GM23338 (cell line): Measurements from ENCODE around the gene RNF182. TPM values are rescaled to one million over a fixed set of nuclear protein-coding genes. Genes with fewer than 3 reads are reported as not detected.

ENCODE experiments used
- ATAC-seq: fragments of 200-7000 bp; cut with Tn5 transposase; 3 replicates; pipeline ENCODE4 v1.9.1; 2020
- DNase-seq: peaks from one replicate; pipeline ENCODE4 v3.0.0-alpha.2; 2015; ENCODE audit warnings: low spot score
- H2AFZ ChIP-seq: fragments of 200-600 bp; sonication (generic); 2 replicates; pipeline ENCODE4 v1.8.0; 2016; ENCODE audit warnings: antibody characterized with exemption, mild to moderate bottlenecking, moderate library complexity
- H3F3A ChIP-seq: fragments of 200-600 bp; sonication (generic); replicated peaks from 2 replicates; pipeline ENCODE4 v1.8.0; 2017; ENCODE audit warnings: antibody characterized with exemption, mixed run types, low read depth
- H3K27ac ChIP-seq: fragments of 200-600 bp; sonication (generic); 2 replicates; pipeline ENCODE4 v1.6.1; 2016; ENCODE audit warnings: low read depth
- H3K27me3 ChIP-seq: fragments of 200-600 bp; sonication (generic); 2 replicates; pipeline ENCODE4 v1.8.0; 2016; ENCODE audit warnings: mild to moderate bottlenecking, mixed run types, moderate library complexity; ENCODE audit not compliant: insufficient read depth
- H3K36me3 ChIP-seq: fragments of 200-600 bp; sonication (generic); 2 replicates; pipeline ENCODE4 v1.8.0; 2016; ENCODE audit warnings: mild to moderate bottlenecking; ENCODE audit not compliant: insufficient read depth
- H3K4me1 ChIP-seq: fragments of 200-600 bp; sonication (generic); 2 replicates; pipeline ENCODE4 v1.8.0; 2016; ENCODE audit warnings: mild to moderate bottlenecking, moderate library complexity; ENCODE audit not compliant: insufficient read depth
- H3K4me2 ChIP-seq: fragments of 200-600 bp; sonication (generic); 2 replicates; pipeline ENCODE4 v1.7.1; 2017; ENCODE audit warnings: mixed run types
- H3K4me3 ChIP-seq: fragments of 200-600 bp; sonication (generic); 2 replicates; pipeline ENCODE4 v1.6.1; 2016; ENCODE audit warnings: mixed run types
- H3K79me2 ChIP-seq: fragments of 200-600 bp; sonication (generic); replicated peaks from 2 replicates; pipeline ENCODE4 v1.8.0; 2017; ENCODE audit warnings: mild to moderate bottlenecking; ENCODE audit not compliant: insufficient read depth
- H3K9me2 ChIP-seq: fragments of 200-600 bp; sonication (generic); 2 replicates; pipeline ENCODE4 v1.8.0; 2017; ENCODE audit not compliant: insufficient read depth
- H4K20me1 ChIP-seq: fragments of 200-600 bp; sonication (generic); replicated peaks from 2 replicates; pipeline ENCODE4 v1.8.0; 2017; ENCODE audit warnings: mild to moderate bottlenecking; ENCODE audit not compliant: insufficient read depth
- H3K27ac Mint-ChIP-seq: 2 replicates; pipeline ENCODE4 v1.8.0; 2020; ENCODE audit warnings: inconsistent platforms, mild to moderate bottlenecking, moderate library complexity, mixed read lengths
- H3K27me3 Mint-ChIP-seq: 3 replicates; pipeline ENCODE4 v1.8.0; 2022; ENCODE audit warnings: low read depth, mild to moderate bottlenecking, moderate library complexity, mixed read lengths, inconsistent platforms; ENCODE audit not compliant: insufficient read depth, poor library complexity
- H3K36me3 Mint-ChIP-seq: 3 replicates; pipeline ENCODE4 v1.8.0; 2021; ENCODE audit warnings: low read depth, mild to moderate bottlenecking, inconsistent platforms, moderate library complexity, mixed read lengths
- H3K4me1 Mint-ChIP-seq: 3 replicates; pipeline ENCODE4 v1.8.0; 2020; ENCODE audit warnings: mild to moderate bottlenecking, inconsistent platforms, mixed read lengths
- H3K4me3 Mint-ChIP-seq: 3 replicates; pipeline ENCODE4 v1.8.0; 2021; ENCODE audit warnings: moderate library complexity, mild to moderate bottlenecking, inconsistent platforms, mixed read lengths
- H3K9me3 Mint-ChIP-seq: 3 replicates; pipeline ENCODE4 v1.8.0; 2020; ENCODE audit warnings: moderate library complexity, mild to moderate bottlenecking, inconsistent platforms, mixed read lengths
- CREB1 ChIP-seq: fragments of 250-450 bp; sonication (Bioruptor Pico); IDR thresholded peaks from 2 replicates; pipeline ENCODE4 v1.5.0; 2020; ENCODE audit warnings: low read depth, mild to moderate bottlenecking, moderate library complexity
- EZH2 ChIP-seq: fragments of 200-600 bp; sonication (generic); IDR thresholded peaks from one replicate; pipeline ENCODE4 v1.8.0; 2017; ENCODE audit warnings: antibody characterized with exemption, mild to moderate bottlenecking, low read depth; ENCODE audit not compliant: unreplicated experiment
- NANOG ChIP-seq: IDR thresholded peaks from 2 replicates; pipeline ENCODE4 v1.6.1; 2016; ENCODE audit warnings: antibody characterized with exemption, borderline replicate concordance
- STAT1 ChIP-seq: IDR thresholded peaks from one replicate; pipeline ENCODE4 v1.6.1; 2016; ENCODE audit warnings: antibody characterized with exemption; ENCODE audit not compliant: unreplicated experiment
- polyA plus RNA-seq: library from polyadenylated mRNA; unstranded; fragments of >200 nt; fragmentation: Nextera tagmentation; extraction: Ambion mirVana; gene quantifications from 2 replicates; pipeline ENCODE4 v1.2.1, GENCODE V29; 2016
- total RNA-seq: library from RNA; depleted of rRNA; stranded (reverse); fragments of >200 nt; shearing (Covaris generic); gene quantifications from 2 replicates; pipeline ENCODE4 v1.2.3, GENCODE V29; 2014
- TF ChIP-seq, protein P1 (sequence below): IDR thresholded peaks from 2 replicates; pipeline ENCODE4 v1.6.1; 2016; ENCODE audit warnings: antibody characterized with exemption
- TF ChIP-seq, protein P2 (sequence below): IDR thresholded peaks from one replicate; pipeline ENCODE4 v1.6.1; 2018; ENCODE audit warnings: antibody characterized with exemption; ENCODE audit not compliant: unreplicated experiment
- TF ChIP-seq, protein P3 (sequence below): fragments of 250-450 bp; sonication (Bioruptor Pico); IDR thresholded peaks from 2 replicates; pipeline ENCODE4 v1.5.0; 2020; ENCODE audit warnings: mild to moderate bottlenecking, moderate library complexity

Gene RNF182
- total and polyA plus RNA-seq, 2 experiments from 2014 or later = 3.2 to 9.8 TPM

DNA sequence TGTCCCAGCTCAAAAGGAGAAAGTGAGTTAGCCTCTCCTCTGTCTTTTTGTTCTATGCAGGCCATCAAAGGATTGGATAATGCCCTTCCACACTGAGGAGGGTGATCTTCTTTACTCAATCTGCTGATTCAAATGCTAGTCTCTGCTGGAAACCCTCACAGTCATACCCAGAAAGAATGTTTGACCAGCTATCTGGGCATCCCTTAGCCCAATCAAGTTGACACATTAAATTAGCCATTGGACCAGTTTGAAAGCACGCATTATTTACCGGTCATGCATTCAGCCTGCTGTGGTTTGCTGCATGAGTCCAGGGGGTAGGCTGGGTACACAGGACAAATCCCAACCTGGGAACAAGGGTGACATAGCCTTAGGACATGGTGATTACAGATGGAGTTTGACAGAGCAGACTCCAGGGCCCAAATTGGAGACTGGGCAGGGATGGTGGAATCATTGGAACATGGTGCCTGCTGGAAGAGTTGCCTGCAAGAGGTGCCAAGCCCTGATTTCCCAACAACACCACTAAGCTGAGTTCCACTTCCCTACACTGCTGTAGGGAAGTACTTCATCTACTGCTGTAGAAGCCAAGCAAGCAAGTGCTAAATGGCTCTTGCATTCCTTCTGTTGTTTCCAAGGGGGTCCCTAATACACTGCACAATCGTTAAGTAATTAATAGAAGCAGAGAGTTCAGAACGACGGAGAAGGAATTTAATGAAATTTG lies 87.7 kb downstream of the RNF182 start:
- no peak overlapping the region for H3K4me3 ChIP-seq
- no peak for ATAC-seq

More for the DNA sequence above, 87.7 kb downstream of the RNF182 start:
- peaks cover 8% of the 10 kb centered on the region for H3K9me3 Mint-ChIP-seq
- H3K4me1 ChIP-seq = peaks cover 19% of the 10 kb centered on the region
- no peak overlapping the region for H3K27ac Mint-ChIP-seq
- no peak overlapping the region for H3K4me2 ChIP-seq
- no peaks in the 10 kb centered on the region for H3K9me2 ChIP-seq
- H3K27ac ChIP-seq = no peak overlapping the region
- no peaks in the 10 kb centered on the region for H3K27me3 ChIP-seq
- 0 out of 2 replicates have a peak, but pooled peaks cover 2% of the 10 kb centered on the region for H3F3A ChIP-seq
- no peaks in the 10 kb centered on the region for H4K20me1 ChIP-seq
- no peak overlapping the region for H3K4me3 Mint-ChIP-seq
- DNase-seq = no peak
- TF ChIP-seq CREB1 = no peak
- TF ChIP-seq, protein P1, sequence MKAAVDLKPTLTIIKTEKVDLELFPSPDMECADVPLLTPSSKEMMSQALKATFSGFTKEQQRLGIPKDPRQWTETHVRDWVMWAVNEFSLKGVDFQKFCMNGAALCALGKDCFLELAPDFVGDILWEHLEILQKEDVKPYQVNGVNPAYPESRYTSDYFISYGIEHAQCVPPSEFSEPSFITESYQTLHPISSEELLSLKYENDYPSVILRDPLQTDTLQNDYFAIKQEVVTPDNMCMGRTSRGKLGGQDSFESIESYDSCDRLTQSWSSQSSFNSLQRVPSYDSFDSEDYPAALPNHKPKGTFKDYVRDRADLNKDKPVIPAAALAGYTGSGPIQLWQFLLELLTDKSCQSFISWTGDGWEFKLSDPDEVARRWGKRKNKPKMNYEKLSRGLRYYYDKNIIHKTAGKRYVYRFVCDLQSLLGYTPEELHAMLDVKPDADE = no peak
- no peak for TF ChIP-seq NANOG
- TF ChIP-seq, protein P2, sequence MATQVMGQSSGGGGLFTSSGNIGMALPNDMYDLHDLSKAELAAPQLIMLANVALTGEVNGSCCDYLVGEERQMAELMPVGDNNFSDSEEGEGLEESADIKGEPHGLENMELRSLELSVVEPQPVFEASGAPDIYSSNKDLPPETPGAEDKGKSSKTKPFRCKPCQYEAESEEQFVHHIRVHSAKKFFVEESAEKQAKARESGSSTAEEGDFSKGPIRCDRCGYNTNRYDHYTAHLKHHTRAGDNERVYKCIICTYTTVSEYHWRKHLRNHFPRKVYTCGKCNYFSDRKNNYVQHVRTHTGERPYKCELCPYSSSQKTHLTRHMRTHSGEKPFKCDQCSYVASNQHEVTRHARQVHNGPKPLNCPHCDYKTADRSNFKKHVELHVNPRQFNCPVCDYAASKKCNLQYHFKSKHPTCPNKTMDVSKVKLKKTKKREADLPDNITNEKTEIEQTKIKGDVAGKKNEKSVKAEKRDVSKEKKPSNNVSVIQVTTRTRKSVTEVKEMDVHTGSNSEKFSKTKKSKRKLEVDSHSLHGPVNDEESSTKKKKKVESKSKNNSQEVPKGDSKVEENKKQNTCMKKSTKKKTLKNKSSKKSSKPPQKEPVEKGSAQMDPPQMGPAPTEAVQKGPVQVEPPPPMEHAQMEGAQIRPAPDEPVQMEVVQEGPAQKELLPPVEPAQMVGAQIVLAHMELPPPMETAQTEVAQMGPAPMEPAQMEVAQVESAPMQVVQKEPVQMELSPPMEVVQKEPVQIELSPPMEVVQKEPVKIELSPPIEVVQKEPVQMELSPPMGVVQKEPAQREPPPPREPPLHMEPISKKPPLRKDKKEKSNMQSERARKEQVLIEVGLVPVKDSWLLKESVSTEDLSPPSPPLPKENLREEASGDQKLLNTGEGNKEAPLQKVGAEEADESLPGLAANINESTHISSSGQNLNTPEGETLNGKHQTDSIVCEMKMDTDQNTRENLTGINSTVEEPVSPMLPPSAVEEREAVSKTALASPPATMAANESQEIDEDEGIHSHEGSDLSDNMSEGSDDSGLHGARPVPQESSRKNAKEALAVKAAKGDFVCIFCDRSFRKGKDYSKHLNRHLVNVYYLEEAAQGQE = no peak
- no peak for TF ChIP-seq STAT1
- TF ChIP-seq, protein P3, sequence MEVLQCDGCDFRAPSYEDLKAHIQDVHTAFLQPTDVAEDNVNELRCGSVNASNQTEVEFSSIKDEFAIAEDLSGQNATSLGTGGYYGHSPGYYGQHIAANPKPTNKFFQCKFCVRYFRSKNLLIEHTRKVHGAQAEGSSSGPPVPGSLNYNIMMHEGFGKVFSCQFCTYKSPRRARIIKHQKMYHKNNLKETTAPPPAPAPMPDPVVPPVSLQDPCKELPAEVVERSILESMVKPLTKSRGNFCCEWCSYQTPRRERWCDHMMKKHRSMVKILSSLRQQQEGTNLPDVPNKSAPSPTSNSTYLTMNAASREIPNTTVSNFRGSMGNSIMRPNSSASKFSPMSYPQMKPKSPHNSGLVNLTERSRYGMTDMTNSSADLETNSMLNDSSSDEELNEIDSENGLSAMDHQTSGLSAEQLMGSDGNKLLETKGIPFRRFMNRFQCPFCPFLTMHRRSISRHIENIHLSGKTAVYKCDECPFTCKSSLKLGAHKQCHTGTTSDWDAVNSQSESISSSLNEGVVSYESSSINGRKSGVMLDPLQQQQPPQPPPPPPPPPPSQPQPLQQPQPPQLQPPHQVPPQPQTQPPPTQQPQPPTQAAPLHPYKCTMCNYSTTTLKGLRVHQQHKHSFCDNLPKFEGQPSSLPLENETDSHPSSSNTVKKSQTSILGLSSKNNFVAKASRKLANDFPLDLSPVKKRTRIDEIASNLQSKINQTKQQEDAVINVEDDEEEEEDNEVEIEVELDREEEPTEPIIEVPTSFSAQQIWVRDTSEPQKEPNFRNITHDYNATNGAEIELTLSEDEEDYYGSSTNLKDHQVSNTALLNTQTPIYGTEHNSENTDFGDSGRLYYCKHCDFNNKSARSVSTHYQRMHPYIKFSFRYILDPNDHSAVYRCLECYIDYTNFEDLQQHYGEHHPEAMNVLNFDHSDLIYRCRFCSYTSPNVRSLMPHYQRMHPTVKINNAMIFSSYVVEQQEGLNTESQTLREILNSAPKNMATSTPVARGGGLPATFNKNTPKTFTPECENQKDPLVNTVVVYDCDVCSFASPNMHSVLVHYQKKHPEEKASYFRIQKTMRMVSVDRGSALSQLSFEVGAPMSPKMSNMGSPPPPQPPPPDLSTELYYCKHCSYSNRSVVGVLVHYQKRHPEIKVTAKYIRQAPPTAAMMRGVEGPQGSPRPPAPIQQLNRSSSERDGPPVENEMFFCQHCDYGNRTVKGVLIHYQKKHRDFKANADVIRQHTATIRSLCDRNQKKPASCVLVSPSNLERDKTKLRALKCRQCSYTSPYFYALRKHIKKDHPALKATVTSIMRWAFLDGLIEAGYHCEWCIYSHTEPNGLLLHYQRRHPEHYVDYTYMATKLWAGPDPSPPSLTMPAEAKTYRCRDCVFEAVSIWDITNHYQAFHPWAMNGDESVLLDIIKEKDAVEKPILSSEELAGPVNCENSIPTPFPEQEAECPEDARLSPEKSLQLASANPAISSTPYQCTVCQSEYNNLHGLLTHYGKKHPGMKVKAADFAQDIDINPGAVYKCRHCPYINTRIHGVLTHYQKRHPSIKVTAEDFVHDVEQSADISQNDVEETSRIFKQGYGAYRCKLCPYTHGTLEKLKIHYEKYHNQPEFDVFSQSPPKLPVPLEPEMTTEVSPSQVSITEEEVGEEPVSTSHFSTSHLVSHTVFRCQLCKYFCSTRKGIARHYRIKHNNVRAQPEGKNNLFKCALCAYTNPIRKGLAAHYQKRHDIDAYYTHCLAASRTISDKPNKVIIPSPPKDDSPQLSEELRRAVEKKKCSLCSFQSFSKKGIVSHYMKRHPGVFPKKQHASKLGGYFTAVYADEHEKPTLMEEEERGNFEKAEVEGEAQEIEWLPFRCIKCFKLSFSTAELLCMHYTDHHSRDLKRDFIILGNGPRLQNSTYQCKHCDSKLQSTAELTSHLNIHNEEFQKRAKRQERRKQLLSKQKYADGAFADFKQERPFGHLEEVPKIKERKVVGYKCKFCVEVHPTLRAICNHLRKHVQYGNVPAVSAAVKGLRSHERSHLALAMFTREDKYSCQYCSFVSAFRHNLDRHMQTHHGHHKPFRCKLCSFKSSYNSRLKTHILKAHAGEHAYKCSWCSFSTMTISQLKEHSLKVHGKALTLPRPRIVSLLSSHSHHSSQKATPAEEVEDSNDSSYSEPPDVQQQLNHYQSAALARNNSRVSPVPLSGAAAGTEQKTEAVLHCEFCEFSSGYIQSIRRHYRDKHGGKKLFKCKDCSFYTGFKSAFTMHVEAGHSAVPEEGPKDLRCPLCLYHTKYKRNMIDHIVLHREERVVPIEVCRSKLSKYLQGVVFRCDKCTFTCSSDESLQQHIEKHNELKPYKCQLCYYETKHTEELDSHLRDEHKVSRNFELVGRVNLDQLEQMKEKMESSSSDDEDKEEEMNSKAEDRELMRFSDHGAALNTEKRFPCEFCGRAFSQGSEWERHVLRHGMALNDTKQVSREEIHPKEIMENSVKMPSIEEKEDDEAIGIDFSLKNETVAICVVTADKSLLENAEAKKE (CRISPR knock-in tag) = no peak
- TF ChIP-seq EZH2 = no peak
- no peak overlapping the region for H2AFZ ChIP-seq
- H3K36me3 ChIP-seq = no peaks in the 10 kb centered on the region
- peaks cover 23% of the 10 kb centered on the region for H3K4me1 Mint-ChIP-seq
- H3K27me3 Mint-ChIP-seq = peaks cover 16% of the 10 kb centered on the region
- no peaks in the 10 kb centered on the region for H3K79me2 ChIP-seq
- no peaks in the 10 kb centered on the region; the same call in 2 of the 3 replicates for H3K36me3 Mint-ChIP-seq
